ENCODE results near the gene B3GALT6.

DNA sequence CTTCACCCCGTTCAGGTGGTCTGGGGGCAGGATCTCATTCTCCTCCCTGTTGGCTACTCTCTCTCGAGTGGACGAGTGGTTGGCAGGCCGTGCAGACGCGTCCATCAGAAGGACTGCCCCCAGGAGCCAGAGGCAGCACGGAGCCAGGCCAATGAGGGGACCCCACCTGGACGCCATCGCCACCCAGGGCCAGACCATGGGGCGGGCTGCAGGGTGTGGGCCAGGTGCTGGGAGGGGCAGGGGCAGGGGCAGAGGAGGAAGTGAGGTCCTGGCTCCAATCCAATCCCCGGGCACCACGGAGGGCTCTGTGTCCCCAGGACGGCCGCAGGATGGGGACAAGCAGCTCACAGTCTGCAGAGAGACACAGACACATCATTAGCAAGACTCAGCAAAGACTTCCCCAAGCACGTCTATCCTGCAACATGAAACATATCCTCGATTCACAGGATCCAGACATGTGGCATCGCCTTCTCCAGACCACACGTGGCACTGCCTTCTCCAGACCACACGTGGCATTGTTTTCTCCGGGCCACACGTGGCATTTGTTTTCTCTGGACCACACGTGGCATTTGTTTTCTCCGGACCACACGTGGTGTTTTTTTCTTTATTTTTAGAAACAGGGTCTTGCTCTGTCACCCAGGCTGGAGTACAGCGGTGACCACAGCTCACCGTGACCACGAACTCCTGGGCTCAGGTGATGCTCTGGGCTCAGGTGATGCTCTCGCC lies 3.3 kb upstream of the B3GALT6 start:
- TF ChIP-seq, protein P1, sequence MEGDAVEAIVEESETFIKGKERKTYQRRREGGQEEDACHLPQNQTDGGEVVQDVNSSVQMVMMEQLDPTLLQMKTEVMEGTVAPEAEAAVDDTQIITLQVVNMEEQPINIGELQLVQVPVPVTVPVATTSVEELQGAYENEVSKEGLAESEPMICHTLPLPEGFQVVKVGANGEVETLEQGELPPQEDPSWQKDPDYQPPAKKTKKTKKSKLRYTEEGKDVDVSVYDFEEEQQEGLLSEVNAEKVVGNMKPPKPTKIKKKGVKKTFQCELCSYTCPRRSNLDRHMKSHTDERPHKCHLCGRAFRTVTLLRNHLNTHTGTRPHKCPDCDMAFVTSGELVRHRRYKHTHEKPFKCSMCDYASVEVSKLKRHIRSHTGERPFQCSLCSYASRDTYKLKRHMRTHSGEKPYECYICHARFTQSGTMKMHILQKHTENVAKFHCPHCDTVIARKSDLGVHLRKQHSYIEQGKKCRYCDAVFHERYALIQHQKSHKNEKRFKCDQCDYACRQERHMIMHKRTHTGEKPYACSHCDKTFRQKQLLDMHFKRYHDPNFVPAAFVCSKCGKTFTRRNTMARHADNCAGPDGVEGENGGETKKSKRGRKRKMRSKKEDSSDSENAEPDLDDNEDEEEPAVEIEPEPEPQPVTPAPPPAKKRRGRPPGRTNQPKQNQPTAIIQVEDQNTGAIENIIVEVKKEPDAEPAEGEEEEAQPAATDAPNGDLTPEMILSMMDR (conservative IDR thresholded peaks at IDR 0.05; ENCODE audit: low read depth, low read length), result no peak
- TF ChIP-seq EZH2 (IDR thresholded peaks at IDR 0.05; ENCODE audit: low read length, unreplicated experiment) (no peak), EZH2phosphoT487 (IDR thresholded peaks at IDR 0.05; ENCODE audit: borderline replicate concordance, low read length) (no peak)

All from PC-3 (cell line).